GM12878 (cell line): ENCODE measurements around the gene SYNRG. TPM values are rescaled to one million over a fixed set of nuclear protein-coding genes. Genes with fewer than 3 reads are reported as not detected.

Experiments
- ATAC-seq: fragments of 200-7000 bp; cut with Tn5 transposase; 3 replicates; pipeline ENCODE4 v1.9.1; 2020; ENCODE audit warnings: mild to moderate bottlenecking, moderate library complexity
- BruUV-seq: library from RNA; stranded (reverse); fragments of 400-500 nt; replicated peaks from 2 replicates; lab custom pipeline; 2021; lab: Mats Ljungman, UMichigan
- CTCF ChIA-PET: fragments of 300-600 bp; sonication (Branson Sonifier 250); formaldehyde crosslinking; extraction: SDS; loops from one replicate; lab custom pipeline; 2021; ENCODE audit warnings: inconsistent platforms; lab: Yijun Ruan, JAX
- POLR2A ChIA-PET: fragments of 350-600 bp; formaldehyde crosslinking; extraction: SDS; loops from one replicate; lab custom pipeline; 2021; ENCODE audit warnings: inconsistent platforms; lab: Charles Lee
- RAD21 ChIA-PET: fragments of 300-600 bp; sonication (Branson Sonifier 250); formaldehyde crosslinking; loops from one replicate; lab custom pipeline; 2023; ENCODE audit warnings: antibody characterized with exemption; ENCODE audit not compliant: unreplicated experiment; lab: Charles Lee
- SMC1A ChIA-PET: fragments of 300-600 bp; sonication (Branson Sonifier 250); formaldehyde crosslinking; loops from one replicate; lab custom pipeline; 2023; ENCODE audit not compliant: unreplicated experiment, uncharacterized antibody; lab: Charles Lee
- DNase-seq: peaks from one replicate; pipeline ENCODE4 v3.0.0-alpha.2; 2011; ENCODE audit warnings: low read depth, low spot score
- FAIRE-seq: peaks from 3 replicates; lab custom pipeline; 2011; peaks lifted over from hg19 to GRCh38; lab: Jason Lieb, UNC
- H2AFZ ChIP-seq: 2 replicates; pipeline ENCODE4 v1.6.0; 2011; ENCODE audit warnings: low read depth, low read length, control low read depth; ENCODE audit not compliant: control insufficient read depth
- H3K27ac ChIP-seq: 2 replicates; pipeline ENCODE4 v1.5.1; 2011; ENCODE audit warnings: control low read depth; ENCODE audit not compliant: control insufficient read depth, insufficient read depth
- H3K27me3 ChIP-seq, 2 experiments: replicated peaks in 1 of 2; 2 replicates each; pipeline versions ENCODE4 v1.6.0 to v1.6.1; 2011; ENCODE audit warnings: low read length in 1 of 2; ENCODE audit not compliant: control insufficient read depth in 2 of 2, insufficient read depth in 2 of 2
- H3K36me3 ChIP-seq, 2 experiments: 2 replicates each; pipeline ENCODE4 v1.5.1; 2011; ENCODE audit warnings: low read length in 1 of 2; ENCODE audit not compliant: control insufficient read depth in 2 of 2, insufficient read depth in 2 of 2
- H3K4me1 ChIP-seq: 2 replicates; pipeline ENCODE4 v1.6.1; 2011; ENCODE audit warnings: mild to moderate bottlenecking, low read length, moderate library complexity, mixed read lengths; ENCODE audit not compliant: control insufficient read depth, insufficient read depth
- H3K4me2 ChIP-seq: 2 replicates; pipeline ENCODE4 v1.6.0; 2011; ENCODE audit warnings: control low read depth; ENCODE audit not compliant: control insufficient read depth, insufficient read depth
- H3K4me3 ChIP-seq: fragments of 200-600 bp; sonication (generic); 2 replicates; pipeline ENCODE4 v1.5.1; 2016
- H3K79me2 ChIP-seq: 2 replicates; pipeline ENCODE4 v1.6.0; 2011; ENCODE audit warnings: low read length; ENCODE audit not compliant: control insufficient read depth, insufficient read depth
- H3K9ac ChIP-seq: 2 replicates; pipeline ENCODE4 v1.8.0; 2011; ENCODE audit warnings: low read length, control low read depth, mixed read lengths; ENCODE audit not compliant: control insufficient read depth, insufficient read depth
- H3K9me3 ChIP-seq: replicated peaks from 3 replicates; pipeline ENCODE4 v1.5.1; 2011; ENCODE audit warnings: mild to moderate bottlenecking, low read length; ENCODE audit not compliant: control insufficient read depth, insufficient read depth
- H4K20me1 ChIP-seq: 2 replicates; pipeline ENCODE4 v1.6.0; 2011; ENCODE audit not compliant: control insufficient read depth, insufficient read depth
- ASH2L ChIP-seq: fragments of 300-600, 200-600 bp; sonication (generic); IDR thresholded peaks from 2 replicates; pipeline ENCODE4 v1.6.1; 2017; ENCODE audit warnings: low read depth, mild to moderate bottlenecking, borderline replicate concordance
- KLF5 ChIP-seq: fragments of 450-650 bp; IDR thresholded peaks from 2 replicates; pipeline ENCODE4 v1.6.1; 2014; ENCODE audit warnings: mild to moderate bottlenecking; ENCODE audit not compliant: partially characterized antibody
- LARP7 ChIP-seq: fragments of 450-650 bp; IDR thresholded peaks from 2 replicates; pipeline ENCODE4 v1.6.1; 2017; ENCODE audit warnings: mild to moderate bottlenecking
- NR2C1 ChIP-seq: fragments of 450-650 bp; IDR thresholded peaks from 2 replicates; pipeline ENCODE4 v1.6.1; 2017; ENCODE audit warnings: antibody characterized with exemption, mild to moderate bottlenecking, moderate library complexity
- PKNOX1 ChIP-seq: fragments of 450-650 bp; IDR thresholded peaks from 2 replicates; pipeline ENCODE4 v1.6.1; 2016; ENCODE audit warnings: mild to moderate bottlenecking
- POLR2AphosphoS2 ChIP-seq: IDR thresholded peaks from 2 replicates; pipeline ENCODE4 v1.6.1; 2011; ENCODE audit warnings: low read depth, mild to moderate bottlenecking, low read length, improper control_type of control experiment, moderate library complexity
- RAD51 ChIP-seq: fragments of 450-650 bp; IDR thresholded peaks from 2 replicates; pipeline ENCODE4 v1.6.1; 2016; ENCODE audit warnings: moderate library complexity, mild to moderate bottlenecking, inconsistent platforms
- ZBTB40 ChIP-seq: fragments of 450-650 bp; IDR thresholded peaks from 2 replicates; pipeline ENCODE4 v1.6.1; 2016; ENCODE audit warnings: mild to moderate bottlenecking, moderate library complexity, borderline replicate concordance
- ZNF217 ChIP-seq: fragments of 450-650 bp; IDR thresholded peaks from 2 replicates; pipeline ENCODE4 v1.6.1; 2017; ENCODE audit warnings: antibody characterized with exemption, mild to moderate bottlenecking
- WGBS: methylation state at CpG from one replicate; pipeline ENCODE4 v1.1.6; 2016; ENCODE audit warnings: low lambda C conversion rate; ENCODE audit not compliant: insufficient replicate concordance, insufficient coverage; ENCODE audit errors: missing lambda C conversion rate; 5-methylcytosine and 5-hydroxymethylcytosine counted together
- in situ Hi-C: fragments of 300-500 bp; cut with MboI; formaldehyde crosslinking; loops from 9 replicates; pipeline ENCODE4 v1.14.3; 2018; ENCODE audit warnings: mixed read lengths
- intact Hi-C: fragments of 100-400 bp; cut with micrococcal nuclease; formaldehyde crosslinking; loops from one replicate; pipeline ENCODE4 v1.14.2; 2022; ENCODE audit not compliant: unreplicated experiment
- polyA plus RNA-seq, 11 experiments: library from polyadenylated mRNA; depleted of rRNA in 4 of 11; unstranded in 6 of 11; stranded (reverse) in 5 of 11; fragments of >200 nt; fragmentation: Nextera tagmentation in 4 of 11; fragmentation: Illumina TruSeq in 1 of 11; extraction: Ambion mirVana in 4 of 11; extraction: Trizol in 1 of 11; gene quantifications; 1 replicate in 1 of 11; 2 replicates in 10 of 11; pipeline versions ENCODE4 v1.2.1 to v1.2.3, GENCODE V29; 2011 to 2016; ENCODE audit warnings: inconsistent platforms in 2 of 11, missing spikeins in 2 of 11, low read depth in 1 of 11
- total RNA-seq, 4 experiments: library from RNA; depleted of rRNA in 3 of 4; stranded (reverse); fragments of >200 nt in 3 of 4; fragmentation: Illumina TruSeq in 1 of 4; extraction: Trizol in 1 of 4; gene quantifications; 2 replicates each; pipeline versions ENCODE4 v1.2.1 to v1.2.3, GENCODE V29; 2013 to 2021

The SYNRG gene
- total and polyA plus RNA-seq, 10 of the 15 experiments (the other 5 are each of a cell fraction or from before 2014, with no cell fraction given) = 5.2 to 40.4 (median 26.7) TPM

GRCh38 chr17:37479025-37479424 is 130.2 kb downstream of the SYNRG start:
- ChIA-PET RAD21 (no interaction called here), CTCF (no interaction called here), POLR2A (no interaction called here), SMC1A (interaction anchor here (1.8 kb wide), 1 partner anchor 49 kb away, joined by 6 read pairs; no protein-coding TSS in a partner anchor)
- Histone ChIP-seq H4K20me1 (no peaks in the 10 kb centered on the region), H3K4me2 (no peak overlapping the region), H3K27me3 (no peaks in the 10 kb centered on the region), H3K27ac (no peak overlapping the region), H3K9me3 (no peaks in the 10 kb centered on the region), H3K9ac (no peak overlapping the region), H2AFZ (no peak overlapping the region), H3K36me3 (peaks cover 6 to 21% of the 10 kb centered on the region in 2 experiments; a peak in 3 of 4 replicates), H3K79me2 (no peaks in the 10 kb centered on the region), H3K4me1 (peaks cover 7% of the 10 kb centered on the region), H3K4me3 (no peak overlapping the region)
- intact Hi-C loops (no loop called here), in situ Hi-C loops (no loop called here)
- BruUV-seq = no TSS peak
- 100% methylated on average over 1 of the region's 1 CpG for WGBS
- DNase-seq = no peak
- no peak for FAIRE-seq
- no peak for ATAC-seq
- TF ChIP-seq RAD51 = no peak
- TF ChIP-seq ZNF217 = no peak
- TF ChIP-seq ASH2L = no peak
- TF ChIP-seq LARP7 = no peak
- no peak for TF ChIP-seq KLF5
- no peak for TF ChIP-seq PKNOX1

- no peak overlapping the region for H3K4me2 ChIP-seq
- no peak for FAIRE-seq
- no peaks in the 10 kb centered on the region for H3K27me3 ChIP-seq
- CTCF ChIA-PET = interaction anchor here (0.6 kb wide), 1 partner anchor 442 kb away, joined by 3 read pairs; no protein-coding TSS in a partner anchor
- RAD21 ChIA-PET = no interaction called here
- 45% methylated on average over 2 of the region's 2 CpGs for WGBS
- in situ Hi-C loops (no loop called here), intact Hi-C loops (no loop called here)
- H3K9me3 ChIP-seq = no peaks in the 10 kb centered on the region
- H3K27ac ChIP-seq = no peak overlapping the region
- H4K20me1 ChIP-seq = no peaks in the 10 kb centered on the region
- POLR2A ChIA-PET = interaction anchor here (0.7 to 1.7 kb wide), 3 partner anchors 10 to 974 kb away, joined by 3 to 5 read pairs (median 5); no protein-coding TSS in a partner anchor
- H3K79me2 ChIP-seq = no peaks in the 10 kb centered on the region
- SMC1A ChIA-PET = no interaction called here
- H3K36me3 ChIP-seq = peaks cover 10 to 24% of the 10 kb centered on the region in 2 experiments; a peak in 3 of 4 replicates
- H3K4me3 ChIP-seq = no peak overlapping the region
- no peak for ATAC-seq
- no peak for DNase-seq
- H2AFZ ChIP-seq = no peak overlapping the region
- H3K4me1 ChIP-seq = 0 out of 2 replicates have a peak, but pooled peaks cover under 1% of the 10 kb centered on the region
- H3K9ac ChIP-seq = no peak overlapping the region
- BruUV-seq = no TSS peak
- TF ChIP-seq NR2C1 = no peak
- TF ChIP-seq POLR2AphosphoS2 = no peak
- no peak for TF ChIP-seq ZBTB40
- no peak for TF ChIP-seq KLF5
Measured at GRCh38 chr17:37478187-37478586, 131.0 kb downstream of the SYNRG start.
